NCI-H446 (cell line): ENCODE results near the gene CHPF2.

Source experiments
- DNase-seq, 2 experiments: peaks; one replicate each; lab custom pipeline; 2025; lab: John Stamatoyannopoulos, UW

CHPF2 gene

GRCh38 chr7:151232091-151232916, at the start of gene CHPF2:
TSS of gene CHPF2 (plus strand) at chr7:151232483. CDS start at chr7:151234012, 1,529 bp downstream.
- DNase-seq: peak; percentile 39 to 80

GRCh38 chr7:151185762-151186639, 46.3 kb upstream of the CHPF2 start:
- no peak for DNase-seq

- DNase-seq: no peak
These were observed 45.5 kb upstream of the CHPF2 start, which contains the start of gene ASB10 for GRCh38 chr7:151186640-151187408. TSS of gene ASB10 (minus strand) at chr7:151187250. CDS start at chr7:151187130, 120 bp downstream.

GRCh38 chr7:151187409-151188251, 44.7 kb upstream of the CHPF2 start:
- no peak for DNase-seq

GRCh38 chr7:151188252-151188542, 44.1 kb upstream of the CHPF2 start:
- no peak for DNase-seq

- no peak for DNase-seq
These were observed 43.2 kb upstream of the CHPF2 start for GRCh38 chr7:151189038-151189437.

GRCh38 chr7:151191544-151191943, 40.7 kb upstream of the CHPF2 start:
- DNase-seq: no peak

GRCh38 chr7:151192002-151192539, 40.2 kb upstream of the CHPF2 start:
- no peak for DNase-seq

- DNase-seq: no peak
These were observed 38.9 kb upstream of the CHPF2 start for GRCh38 chr7:151193203-151193978.

- no peak for DNase-seq
These were observed 38.1 kb upstream of the CHPF2 start for GRCh38 chr7:151194188-151194587.

GRCh38 chr7:151195616-151196450, 36.5 kb upstream of the CHPF2 start:
- DNase-seq: no peak

GRCh38 chr7:151197932-151198331, 34.4 kb upstream of the CHPF2 start:
- DNase-seq: no peak

- DNase-seq: peak in 1 of 2 experiments; percentile 65
These were observed 33.1 kb upstream of the CHPF2 start for GRCh38 chr7:151198945-151199848.

GRCh38 chr7:151201344-151201743, 30.9 kb upstream of the CHPF2 start:
- no peak for DNase-seq

- no peak for DNase-seq
These were observed 30.5 kb upstream of the CHPF2 start for GRCh38 chr7:151201751-151202150.

- DNase-seq: no peak
These were observed 29.4 kb upstream of the CHPF2 start for GRCh38 chr7:151202836-151203235.

GRCh38 chr7:151204383-151205032, 27.8 kb upstream of the CHPF2 start:
- no peak for DNase-seq

GRCh38 chr7:151205730-151206129, 26.6 kb upstream of the CHPF2 start:
- DNase-seq: no peak
